GM18858 (cell line): Measurements from ENCODE around the gene CHTF8.
"Not testable (repeated sequence)": the region's sequence is repeated elsewhere in the genome, so short reads cannot be mapped to it uniquely, and the experiment has no call there.

Source experiments
- ATAC-seq: cut with Tn5 transposase; IDR thresholded peaks from one replicate; pipeline ENCODE4 v1.9.1; 2021; ENCODE audit not compliant: unreplicated experiment

The CHTF8 gene

DNA sequence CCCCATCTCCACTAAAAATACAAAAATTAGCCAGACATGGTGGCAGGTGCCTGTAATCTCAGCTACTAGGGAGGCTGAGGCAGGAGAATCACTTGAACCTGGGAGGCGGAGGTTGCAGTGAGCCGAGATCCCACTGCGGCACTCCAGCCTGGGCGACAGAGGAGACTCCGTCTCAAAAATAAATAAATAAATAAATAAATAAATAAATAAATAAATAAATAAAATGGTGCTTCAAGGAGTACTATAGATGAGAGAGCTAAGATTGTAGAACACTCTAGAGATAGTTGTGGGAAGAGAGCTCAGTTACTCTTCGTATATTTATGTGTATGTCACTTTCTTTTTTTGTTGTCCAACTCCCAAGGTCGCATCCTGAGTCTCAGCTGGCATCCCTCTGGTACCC lies 7.1 kb upstream of the CHTF8 start:
- ATAC-seq, result not testable (repeated sequence)

DNA sequence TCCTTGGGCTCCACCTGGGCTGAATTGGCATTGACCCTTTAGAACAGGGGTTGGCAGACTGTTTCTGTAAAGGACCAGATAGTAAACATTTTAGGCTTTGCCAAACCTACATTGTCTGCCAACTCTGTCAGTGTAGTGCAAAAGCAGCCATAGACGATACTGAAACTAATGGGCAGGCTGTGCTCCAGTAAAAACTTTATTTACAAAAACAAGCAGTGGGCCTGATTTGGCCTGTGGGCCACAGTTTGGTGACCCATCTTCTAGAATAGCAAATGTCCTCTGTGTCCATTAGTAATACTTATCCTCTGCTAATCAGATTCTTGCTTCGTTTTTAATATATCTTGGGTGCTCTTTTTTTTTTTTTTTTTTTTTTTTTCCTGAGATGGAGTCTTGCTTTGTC lies 6.2 kb upstream of the CHTF8 start:
- ATAC-seq, result no peak

DNA sequence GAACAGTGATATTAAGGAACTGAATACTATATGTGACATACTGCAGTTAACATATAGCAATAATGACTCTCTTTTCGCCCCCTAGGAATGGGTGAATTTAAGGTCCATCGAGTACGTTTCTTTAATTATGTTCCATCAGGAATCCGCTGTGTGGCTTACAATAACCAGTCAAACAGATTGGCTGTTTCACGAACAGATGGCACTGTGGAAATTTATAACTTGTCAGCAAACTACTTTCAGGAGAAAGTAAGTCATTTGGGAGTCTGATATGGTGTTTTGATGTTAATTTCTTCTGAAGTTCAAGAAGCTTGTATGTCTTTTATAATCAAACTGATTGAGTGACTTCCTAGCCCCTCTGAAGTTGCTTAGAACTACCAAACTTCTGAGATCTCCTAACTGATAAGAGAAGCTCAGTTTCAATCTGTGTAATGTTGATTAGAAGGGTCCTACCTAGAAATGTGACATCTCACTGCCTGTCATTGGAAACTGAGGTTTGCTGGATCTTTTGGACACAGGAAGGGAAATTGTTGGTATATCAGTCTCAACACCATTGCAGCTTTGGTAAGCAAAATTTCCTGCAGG lies 1.1 kb upstream of the CHTF8 start:
- ATAC-seq, result no peak

DNA sequence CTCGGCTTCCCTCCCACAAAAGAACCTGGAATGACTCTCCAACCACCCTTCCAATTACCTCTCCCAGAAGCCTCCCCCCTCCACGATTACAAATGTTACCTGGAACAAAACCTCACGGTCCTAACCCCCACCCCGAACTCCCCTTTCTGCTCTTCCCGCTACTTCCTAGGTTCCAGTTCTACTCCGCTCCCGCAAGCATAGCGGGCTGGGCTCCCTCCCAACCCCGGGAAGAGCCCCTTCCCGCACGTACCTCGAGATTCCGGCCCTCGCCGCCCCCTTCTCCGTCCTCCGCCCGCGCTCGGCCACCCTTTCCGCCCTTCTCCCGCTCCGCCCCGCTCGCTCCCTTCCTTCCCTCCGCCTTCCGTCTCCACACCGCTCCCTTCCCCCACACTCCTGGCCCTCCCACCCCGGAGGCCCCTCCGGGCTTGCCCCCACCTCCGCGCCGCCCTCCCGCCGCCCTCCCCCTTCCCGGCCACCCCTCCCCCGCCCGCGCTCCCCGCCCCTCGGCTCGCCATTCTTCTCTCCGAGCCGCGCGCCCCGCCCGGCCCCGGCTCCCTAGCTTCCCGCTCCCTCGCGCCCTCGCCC lies 457 bp downstream of the CHTF8 start:
- ATAC-seq, result no peak

DNA sequence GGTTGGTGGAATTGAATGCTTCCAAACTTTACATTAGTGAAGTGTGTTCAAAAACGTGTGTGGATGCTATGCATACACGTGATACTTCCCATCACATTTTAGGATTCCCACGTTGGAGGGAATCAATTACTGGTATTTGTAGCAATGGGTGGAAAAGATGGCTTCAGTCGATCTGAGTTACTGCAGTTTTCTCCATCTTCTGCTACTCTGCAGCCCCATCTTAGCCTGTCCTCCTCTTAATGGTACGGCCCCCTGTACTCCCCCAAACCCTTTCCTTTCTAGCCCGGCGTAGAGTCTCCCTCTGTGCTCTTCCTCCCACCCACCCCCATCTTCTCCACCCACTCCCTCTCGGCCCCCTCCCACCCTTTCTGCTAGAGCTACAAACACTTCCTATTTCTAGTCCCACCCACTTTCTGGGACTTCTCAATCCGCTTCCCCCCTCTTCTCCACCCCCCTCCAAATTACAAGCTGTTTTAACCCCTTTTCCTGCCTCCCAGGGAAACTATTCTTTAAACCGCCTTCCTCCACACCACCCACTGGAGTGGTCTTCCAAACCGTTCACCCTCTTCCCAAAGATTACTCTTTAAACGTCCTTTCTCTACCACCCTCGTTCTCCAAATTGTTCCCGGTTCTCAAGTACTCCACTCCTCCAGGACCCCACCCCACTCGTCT lies 1.1 kb downstream of the CHTF8 start:
- ATAC-seq, result no peak

DNA sequence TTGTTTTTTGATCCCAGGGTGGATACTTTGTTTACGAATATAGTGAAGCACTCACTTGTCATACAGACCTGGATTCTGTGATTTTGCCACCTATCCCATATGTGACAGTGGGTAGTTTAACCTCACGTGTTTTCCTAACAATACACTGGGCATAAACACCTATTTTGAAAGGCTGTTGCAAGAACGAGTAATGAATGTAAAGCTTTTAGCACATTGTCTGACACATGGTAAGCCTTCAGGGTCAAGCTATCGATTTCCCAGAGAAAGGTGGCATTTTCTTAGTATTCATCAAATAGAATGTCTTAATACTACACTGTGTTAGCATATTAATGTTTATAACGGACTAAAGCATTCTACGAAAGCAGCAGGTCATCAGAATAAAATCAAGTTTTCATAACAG lies 1.9 kb downstream of the CHTF8 start:
- no peak for ATAC-seq

DNA sequence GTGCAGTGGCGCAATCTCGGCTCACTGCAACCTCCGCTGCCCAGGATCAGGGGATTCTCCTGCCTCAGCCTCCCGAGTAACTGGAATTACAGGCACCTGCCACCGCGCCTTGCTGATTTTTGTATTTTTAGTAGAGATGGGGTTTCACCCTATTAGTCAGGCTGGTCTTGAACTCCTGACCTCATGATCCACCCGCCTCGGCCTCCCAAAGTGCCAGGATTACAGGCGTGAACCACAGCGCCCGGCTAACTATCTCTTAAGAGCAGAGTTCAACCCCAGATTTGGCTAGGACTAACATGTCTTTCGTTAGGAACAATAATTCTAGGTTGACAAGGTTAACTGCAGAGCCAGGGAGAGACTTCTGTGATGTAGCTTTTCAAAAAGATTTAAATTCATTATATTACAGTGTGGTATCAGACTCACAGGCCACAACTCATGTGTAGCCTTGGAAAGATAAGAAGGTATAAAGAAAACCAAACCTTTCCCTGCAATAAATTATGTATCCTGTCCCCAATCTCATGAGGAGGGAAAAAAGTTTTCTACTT lies 4.3 kb downstream of the CHTF8 start:
- no peak for ATAC-seq

DNA sequence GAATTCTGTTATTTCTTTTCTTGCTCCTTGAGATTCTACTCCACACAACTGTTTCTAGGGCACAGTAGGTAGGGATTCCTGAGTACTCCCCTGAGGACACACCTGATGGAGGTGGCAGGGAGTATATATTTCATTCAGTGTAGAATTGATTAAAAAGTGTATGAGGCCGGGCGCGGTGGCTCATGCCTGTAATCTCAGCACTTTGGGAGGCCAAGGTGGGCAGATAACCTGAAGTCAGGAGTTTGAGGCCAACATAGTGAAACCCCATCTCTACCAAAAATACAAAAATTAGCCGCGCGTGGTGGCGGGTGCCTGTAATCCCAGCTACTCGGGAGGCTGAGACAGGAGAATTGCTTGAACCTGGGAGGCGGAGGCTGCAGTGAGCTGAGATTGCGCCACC lies 5.6 kb downstream of the CHTF8 start:
- ATAC-seq, result not testable (repeated sequence)

DNA sequence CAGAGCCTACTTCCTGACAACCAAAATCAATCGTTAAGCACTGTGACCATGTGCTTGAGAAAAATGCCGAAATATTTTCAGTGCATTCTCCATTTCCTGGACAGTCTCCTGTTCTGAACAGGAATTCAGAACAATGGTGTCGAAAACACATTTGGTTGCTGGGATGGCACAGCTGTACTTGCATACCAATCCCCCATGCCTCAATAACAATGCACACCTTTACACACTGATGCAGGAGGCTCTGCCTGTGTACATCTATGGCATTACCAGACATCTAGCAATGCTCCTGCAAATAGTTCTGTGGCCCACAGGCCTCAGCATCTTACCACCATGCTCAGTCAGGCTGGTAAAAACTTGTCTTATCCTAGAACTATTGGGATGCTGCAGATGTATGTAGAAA lies 6.2 kb downstream of the CHTF8 start:
- ATAC-seq, result no peak

DNA sequence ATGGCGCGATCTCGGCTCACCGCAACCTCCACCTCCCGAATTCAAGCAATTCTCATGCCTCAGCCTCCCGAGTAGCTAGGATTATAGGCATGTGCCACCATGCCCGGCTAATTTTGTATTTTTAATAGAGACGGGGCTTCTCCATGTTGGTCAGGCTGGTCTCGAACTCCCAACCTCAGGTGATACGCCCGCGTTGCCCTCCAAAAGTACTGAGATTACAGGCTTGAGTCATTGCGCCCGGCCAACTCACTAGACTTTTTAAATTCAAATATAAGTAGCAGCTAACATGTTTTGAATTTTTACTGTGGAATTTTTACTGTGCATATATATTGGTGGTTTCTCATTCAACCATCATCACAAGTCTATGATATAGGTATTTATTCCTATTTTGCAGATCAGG lies 7.4 kb downstream of the CHTF8 start:
- not testable (repeated sequence) for ATAC-seq

DNA sequence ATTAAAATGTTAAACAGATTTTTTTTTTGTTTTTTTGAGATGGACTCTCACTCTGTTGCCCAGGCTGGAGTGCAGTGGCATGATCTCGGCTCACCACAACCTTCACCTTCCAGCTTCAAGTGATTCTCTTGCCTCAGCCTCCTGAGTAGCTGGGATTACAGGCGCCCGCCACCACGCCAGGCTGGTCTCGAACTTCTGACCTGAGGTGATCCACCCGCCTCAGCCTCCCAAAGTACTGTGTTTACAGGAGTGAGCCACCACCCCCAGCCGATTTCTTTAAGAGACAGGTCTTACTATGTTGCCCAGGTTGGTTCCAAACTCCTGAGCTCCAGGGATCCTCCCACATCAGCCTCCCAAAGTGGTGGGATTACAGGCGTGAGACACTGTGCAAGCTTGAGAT lies 8.0 kb downstream of the CHTF8 start:
- not testable (repeated sequence) for ATAC-seq

DNA sequence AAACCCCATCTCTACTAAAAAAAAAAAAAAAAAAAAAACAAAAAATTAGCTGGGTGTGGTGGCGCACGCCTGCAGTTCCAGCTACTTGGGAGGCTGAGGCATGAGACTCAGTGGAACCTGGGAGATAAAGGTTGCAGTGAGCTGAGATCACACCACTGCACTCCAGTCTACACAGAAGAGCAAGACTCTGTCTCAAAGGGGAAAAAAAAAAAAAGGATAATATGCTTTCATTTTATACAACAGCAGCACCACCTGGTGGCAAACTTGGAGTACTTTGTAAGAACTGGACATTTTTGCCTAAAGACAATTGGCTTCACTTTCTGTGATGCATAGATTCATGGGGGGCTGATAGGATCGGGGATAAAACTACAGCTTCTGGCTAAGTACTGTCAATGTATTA lies 8.5 kb downstream of the CHTF8 start:
- ATAC-seq, result no peak

DNA sequence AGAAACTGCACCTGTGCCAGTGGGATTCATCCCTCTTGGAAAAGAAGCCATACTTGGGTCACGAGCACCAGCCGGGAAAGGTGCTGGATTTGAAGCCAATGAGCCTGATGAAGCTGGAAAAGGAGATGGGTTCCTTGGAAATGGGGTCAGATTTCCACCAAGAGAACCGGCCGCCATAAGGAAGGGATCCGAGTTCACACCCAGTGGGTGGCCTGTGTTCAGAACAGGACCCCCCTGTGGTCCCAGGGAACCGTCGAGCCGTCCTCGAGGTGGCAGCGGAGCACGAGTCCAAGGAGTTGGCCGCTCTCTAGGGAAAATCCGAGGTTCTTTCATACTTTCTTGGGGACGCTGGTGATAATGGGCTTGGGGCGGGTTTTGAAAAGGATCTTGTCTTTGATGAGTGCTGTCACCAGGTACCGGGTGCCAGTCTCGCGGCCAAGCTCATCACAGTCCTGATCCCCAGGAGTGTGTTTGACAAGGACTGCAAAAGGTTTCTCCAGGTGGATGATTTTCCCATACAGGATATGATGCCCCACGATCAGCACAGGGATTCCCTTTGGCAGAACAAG lies 12.2 kb downstream of the CHTF8 start:
- ATAC-seq, result no peak

DNA sequence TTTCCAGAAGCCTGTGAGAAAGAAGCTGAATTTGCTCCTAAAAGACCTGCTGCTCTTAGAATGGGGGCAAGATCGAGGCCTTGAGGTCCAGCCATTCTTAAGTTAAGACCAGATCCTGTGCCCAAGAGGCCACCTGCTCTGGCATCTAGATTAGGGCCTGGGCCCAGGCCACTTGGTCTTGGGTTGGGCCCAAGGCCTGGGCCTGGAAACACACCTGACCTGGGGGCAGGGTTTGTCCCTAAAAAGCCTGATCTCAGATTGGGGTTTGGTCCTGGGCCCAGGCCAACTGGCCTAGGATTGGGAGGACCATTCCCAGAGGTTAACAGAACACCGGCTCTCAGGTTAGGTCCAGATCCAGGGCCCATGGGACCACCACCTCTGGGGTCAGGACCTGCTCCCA lies 12.9 kb downstream of the CHTF8 start:
- no peak for ATAC-seq

DNA sequence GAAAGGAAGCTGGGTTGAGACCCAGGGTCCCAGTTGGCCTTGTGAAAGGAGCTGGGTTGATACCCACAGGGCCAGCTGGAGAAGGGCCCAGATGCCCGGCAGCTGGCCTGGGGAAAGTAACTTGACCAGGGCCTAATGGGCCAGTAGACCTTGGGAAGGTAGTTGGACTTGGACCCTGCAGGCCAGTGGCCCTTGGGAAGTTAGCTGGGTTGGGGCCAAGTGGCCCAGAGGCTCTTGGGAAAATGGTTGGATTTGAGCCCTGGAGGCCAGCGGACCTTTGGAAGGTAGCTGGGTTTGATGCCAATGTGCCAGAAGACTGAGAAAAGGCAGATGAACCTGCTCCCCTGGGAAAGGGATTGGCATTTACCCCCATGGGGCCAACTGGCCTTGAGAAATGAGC lies 13.4 kb downstream of the CHTF8 start:
- ATAC-seq, result no peak

DNA sequence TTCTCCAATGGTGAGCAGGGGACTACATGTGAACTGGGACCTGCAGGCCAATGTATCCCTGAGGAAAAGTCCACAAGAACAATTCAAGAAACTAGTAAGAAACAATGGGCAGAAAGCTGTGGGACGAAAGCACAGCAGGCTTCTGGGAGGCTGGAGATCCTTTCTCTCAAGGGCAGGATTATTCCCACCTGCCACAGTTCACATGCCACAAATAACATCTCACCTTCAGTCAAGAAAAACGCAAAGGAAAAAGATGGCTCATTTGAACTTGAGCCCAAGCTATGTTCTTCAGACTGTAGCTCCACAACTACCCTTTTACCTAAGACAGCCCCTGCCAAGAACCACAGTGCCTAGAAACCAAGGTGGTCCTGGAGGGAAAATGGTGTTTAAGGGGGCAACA lies 13.9 kb downstream of the CHTF8 start:
- no peak for ATAC-seq

DNA sequence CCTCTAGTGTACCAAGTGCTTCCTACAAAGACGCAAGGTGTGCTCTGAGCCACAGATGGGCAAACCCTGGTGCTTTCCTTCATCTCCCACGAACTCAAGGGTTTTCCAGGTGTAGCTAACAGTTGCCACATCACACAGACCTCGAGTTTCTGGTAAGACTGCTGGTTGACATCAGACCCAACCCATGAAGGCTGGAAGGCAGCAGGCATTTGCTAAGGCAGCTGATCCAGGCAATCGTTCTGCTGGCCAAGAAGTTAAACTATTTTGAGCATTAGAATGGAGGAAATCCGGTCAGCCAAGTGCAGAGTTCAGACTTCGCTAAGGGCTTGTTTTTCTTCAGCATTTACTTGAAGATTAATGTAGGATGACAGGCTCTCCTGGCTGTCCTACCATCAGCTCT lies 15.5 kb downstream of the CHTF8 start:
- ATAC-seq, result no peak

DNA sequence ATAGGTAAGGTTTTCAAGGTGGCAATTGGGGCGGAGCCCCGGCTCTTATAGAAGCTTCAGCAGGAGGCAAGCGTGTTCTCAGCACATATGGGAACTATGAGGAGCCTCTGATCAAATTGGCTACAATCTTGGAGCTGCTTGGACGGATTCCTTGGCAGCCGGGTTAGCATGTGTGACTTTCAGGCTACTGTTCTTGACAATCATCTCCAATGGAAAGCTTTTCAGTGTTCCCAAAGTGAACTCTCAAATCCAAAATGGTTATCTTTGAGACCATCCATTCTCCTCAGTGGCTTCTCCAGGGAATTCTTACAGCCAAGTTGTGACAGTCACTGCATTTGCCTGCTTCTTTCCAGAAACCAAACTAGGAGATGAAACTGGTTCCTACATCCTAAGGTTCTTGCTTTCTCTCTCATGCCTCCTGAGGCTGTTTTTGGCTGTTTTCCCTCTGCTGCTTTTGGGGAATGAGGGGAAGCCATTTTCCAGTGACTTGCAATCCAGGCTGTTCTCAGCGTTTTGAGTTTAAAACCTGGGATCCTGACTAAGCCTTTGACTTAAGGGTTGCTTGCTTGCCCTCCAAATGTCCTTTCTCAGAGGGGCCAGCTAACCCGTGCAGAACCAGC lies 16.0 kb downstream of the CHTF8 start:
- ATAC-seq, result no peak

DNA sequence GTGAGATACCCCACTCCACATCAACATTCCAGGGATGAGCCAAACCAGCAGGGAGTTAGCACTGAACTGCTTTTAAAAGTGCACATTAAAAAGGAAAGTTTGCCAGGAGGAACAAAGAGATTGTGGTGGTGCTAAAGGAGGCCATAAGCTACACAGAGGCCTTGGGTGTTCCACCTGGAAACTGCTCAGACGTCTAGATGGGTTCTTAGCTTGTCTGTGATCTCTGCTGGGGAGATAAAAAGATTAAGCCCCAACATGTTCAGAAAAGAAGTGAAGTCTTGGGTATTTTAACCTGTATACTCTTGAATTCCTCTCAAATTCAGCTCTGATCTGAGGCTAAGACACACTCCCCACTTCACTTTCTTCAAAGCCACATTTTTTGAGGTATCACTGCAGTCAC lies 16.6 kb downstream of the CHTF8 start:
- ATAC-seq, result no peak

DNA sequence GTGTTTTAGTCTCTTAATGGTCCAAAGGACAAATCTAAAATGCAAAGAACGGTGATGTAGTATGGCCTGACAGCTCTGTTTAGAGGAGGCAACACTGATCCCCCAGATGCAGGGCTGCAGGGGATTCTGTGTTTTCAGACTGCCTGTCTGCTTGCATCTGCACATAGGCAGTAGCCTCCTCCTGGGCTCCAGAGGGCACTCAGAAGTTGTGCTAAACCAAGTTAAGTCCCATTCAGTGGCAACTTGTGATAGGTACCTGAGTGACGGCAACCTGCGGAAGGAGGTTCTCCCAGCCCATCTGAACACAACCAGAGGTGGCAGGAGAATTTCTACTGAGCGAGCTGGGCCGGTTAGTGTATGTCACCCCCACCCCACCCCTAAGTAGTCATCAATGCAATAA lies 17.0 kb downstream of the CHTF8 start:
- no peak for ATAC-seq

DNA sequence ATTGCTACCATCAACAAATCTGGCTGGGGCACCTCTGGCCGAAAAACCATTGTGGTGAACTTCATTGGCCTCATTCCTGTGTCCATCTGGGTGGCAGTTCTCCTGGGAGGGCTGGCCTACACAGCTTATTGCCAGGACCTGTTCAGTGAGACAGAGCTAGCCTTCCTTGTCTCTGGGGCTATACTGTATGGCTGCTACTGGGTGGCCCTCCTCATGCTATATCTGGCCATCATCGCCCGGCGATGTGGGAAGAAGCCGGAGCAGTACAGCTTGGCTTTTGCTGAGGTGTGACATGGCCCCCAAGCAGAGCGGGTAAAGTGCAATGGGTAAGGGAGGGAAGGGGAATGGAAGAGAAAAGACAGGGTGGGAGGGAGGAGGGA lies 17.4 kb downstream of the CHTF8 start:
- ATAC-seq, result no peak
